Activated CD8-positive, alpha-beta T cell treated with anti-CD3 and anti-CD28 coated beads for 36 hours (primary cell): ENCODE results near the gene ANAPC4. TPM values are rescaled to one million over a fixed set of nuclear protein-coding genes. Genes with fewer than 3 reads are reported as not detected.

Experiments
- ATAC-seq: fragments of 200-7000 bp; cut with Tn5 transposase; one replicate; pipeline ENCODE4 v1.10.0; 2021; ENCODE audit warnings: mild to moderate bottlenecking, moderate library complexity
- CTCF ChIA-PET: fragments of 350-600 bp; sonication (Branson Sonifier 250); formaldehyde crosslinking; loops from one replicate; lab custom pipeline; 2021; ENCODE audit warnings: antibody characterized with exemption; lab: Charles Lee
- POLR2A ChIA-PET: fragments of 350-600 bp; sonication (Branson Sonifier 250); formaldehyde crosslinking; loops from one replicate; lab custom pipeline; 2021; ENCODE audit warnings: antibody characterized with exemption; lab: Charles Lee
- DNase-seq: peaks from one replicate; pipeline ENCODE4 v3.0.0-alpha.2; 2020
- H3K27ac Mint-ChIP-seq: one replicate; pipeline ENCODE4 v1.8.0; 2021; ENCODE audit warnings: mild to moderate bottlenecking, mixed read lengths
- H3K27me3 Mint-ChIP-seq: one replicate; pipeline ENCODE4 v1.8.0; 2021; ENCODE audit warnings: mixed read lengths
- H3K36me3 Mint-ChIP-seq: one replicate; pipeline ENCODE4 v1.8.0; 2021; ENCODE audit warnings: low read depth, mixed read lengths
- H3K4me1 Mint-ChIP-seq: one replicate; pipeline ENCODE4 v1.8.0; 2021; ENCODE audit warnings: low read depth, mixed read lengths
- H3K4me3 Mint-ChIP-seq: one replicate; pipeline ENCODE4 v1.8.0; 2021; ENCODE audit warnings: mild to moderate bottlenecking, moderate library complexity, mixed read lengths
- H3K9me3 Mint-ChIP-seq: one replicate; pipeline ENCODE4 v1.8.0; 2021; ENCODE audit warnings: mixed read lengths
- CTCF ChIP-seq: fragments of 200-600 bp; IDR thresholded peaks from one replicate; pipeline ENCODE4 v1.8.0; 2022; ENCODE audit warnings: antibody characterized with exemption, mild to moderate bottlenecking
- intact Hi-C: fragments of 100-400 bp; cut with micrococcal nuclease; formaldehyde crosslinking; loops from one replicate; pipeline ENCODE4 v1.10.0; 2022
- total RNA-seq, 2 experiments: library from RNA; stranded (reverse); gene quantifications; one replicate each; pipeline ENCODE4 v1.2.3, GENCODE V29; 2021

ANAPC4 gene
- total RNA-seq, 2 experiments from 2014 or later = 29.2 to 31.4 TPM

- Mint-ChIP-seq H3K27ac (no peak overlapping the region), H3K4me3 (no peak overlapping the region), H3K4me1 (peaks cover 2% of the 10 kb centered on the region), H3K36me3 (peaks cover 49% of the 10 kb centered on the region), H3K27me3 (no peaks in the 10 kb centered on the region), H3K9me3 (no peaks in the 10 kb centered on the region)
- no peak for ATAC-seq
- POLR2A ChIA-PET = interaction anchor here (1.7 kb wide), 1 partner anchor 10 kb away, joined by 6 read pairs; the partner anchor contains the start of gene ANAPC4
- DNase-seq = no peak
- no peak for TF ChIP-seq CTCF
- CTCF ChIA-PET = interaction anchor here (1.1 to 1.6 kb wide), 2 partner anchors 8 to 473 kb away, joined by 3 to 5 read pairs; no protein-coding TSS in a partner anchor
- intact Hi-C loops = no loop called here
Measured at GRCh38 chr4:25386926-25387325, 9.9 kb downstream of the ANAPC4 start.

- CTCF ChIA-PET = no interaction called here
Measured at GRCh38 chr4:25397305-25397704, 20.2 kb downstream of the ANAPC4 start.

GRCh38 chr4:25399510-25399909, 22.4 kb downstream of the ANAPC4 start:
- TF ChIP-seq CTCF = no peak
- ATAC-seq (no peak), DNase-seq (no peak)
- CTCF ChIA-PET = no interaction called here
- H3K27ac Mint-ChIP-seq = no peak overlapping the region
- H3K4me3 Mint-ChIP-seq = no peak overlapping the region
- POLR2A ChIA-PET = no interaction called here
- no peaks in the 10 kb centered on the region for H3K27me3 Mint-ChIP-seq
- H3K9me3 Mint-ChIP-seq = no peaks in the 10 kb centered on the region
- intact Hi-C loops = no loop called here
- H3K36me3 Mint-ChIP-seq = peaks cover 66% of the 10 kb centered on the region
- H3K4me1 Mint-ChIP-seq = no peaks in the 10 kb centered on the region

More at GRCh38 chr4:25397305-25397704, 20.2 kb downstream of the ANAPC4 start:
- no peak overlapping the region for H3K27ac Mint-ChIP-seq
- intact Hi-C loops = no loop called here
- no peaks in the 10 kb centered on the region for H3K4me1 Mint-ChIP-seq
- H3K4me3 Mint-ChIP-seq = no peak overlapping the region
- peaks cover 66% of the 10 kb centered on the region for H3K36me3 Mint-ChIP-seq
- H3K9me3 Mint-ChIP-seq = no peaks in the 10 kb centered on the region
- TF ChIP-seq CTCF = no peak
- DNase-seq (no peak), ATAC-seq (no peak)
- POLR2A ChIA-PET = interaction anchor here (0.6 kb wide), 1 partner anchor 566 kb away, joined by 3 read pairs; no protein-coding TSS in a partner anchor
- H3K27me3 Mint-ChIP-seq = no peaks in the 10 kb centered on the region

GRCh38 chr4:25401066-25401465, 24.0 kb downstream of the ANAPC4 start:
- H3K27ac Mint-ChIP-seq = no peak overlapping the region
- intact Hi-C loops = no loop called here

More at GRCh38 chr4:25401066-25401465, 24.0 kb downstream of the ANAPC4 start:
- DNase-seq (no peak), ATAC-seq (no peak)
- CTCF ChIA-PET = no interaction called here
- Mint-ChIP-seq H3K27me3 (no peaks in the 10 kb centered on the region), H3K9me3 (no peaks in the 10 kb centered on the region), H3K4me3 (no peak overlapping the region), H3K36me3 (peaks cover 57% of the 10 kb centered on the region), H3K4me1 (no peaks in the 10 kb centered on the region)
- POLR2A ChIA-PET = no interaction called here
- no peak for TF ChIP-seq CTCF
